ENCODE results near the gene MRPL19. TPM values are rescaled to one million over a fixed set of nuclear protein-coding genes. Genes with fewer than 3 reads are reported as not detected.
A peak's percentile ranks its signal among the peaks of the same experiment; 100 is the strongest.

The MRPL19 gene
- total RNA-seq, 2 donors from 2014 or later = 16.7 to 20.9 TPM

DNA sequence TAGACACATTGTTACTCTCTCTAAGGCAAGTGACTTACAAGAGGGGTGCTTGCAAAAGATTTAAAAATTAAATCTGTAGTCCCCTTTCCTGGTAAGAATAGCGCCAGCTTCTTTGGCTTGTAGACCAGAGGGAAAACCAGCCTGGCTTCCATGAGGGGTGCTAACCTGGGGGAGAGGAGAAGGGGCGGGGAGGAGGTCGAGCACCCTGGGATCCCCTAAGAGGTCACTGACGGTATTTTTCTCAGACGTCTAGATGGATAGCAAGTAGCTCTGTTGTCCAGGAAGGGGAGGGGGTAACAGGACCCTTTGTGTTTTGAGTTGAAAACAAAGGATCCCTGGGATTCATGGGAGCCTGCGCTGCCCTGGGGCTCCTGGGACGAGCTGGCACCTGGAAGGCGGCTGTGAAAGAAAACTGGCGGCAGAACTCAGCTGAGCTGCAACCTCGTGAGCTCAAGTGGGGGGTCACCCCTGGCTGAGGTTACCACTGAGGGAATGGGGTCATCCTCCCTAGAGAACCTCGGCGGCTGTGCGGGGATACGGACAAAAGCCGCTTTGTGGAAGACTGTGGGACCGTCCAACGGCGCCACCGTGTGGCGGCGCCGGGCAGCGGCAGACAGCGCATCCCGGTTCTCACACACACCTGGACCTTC is 37.8 kb upstream of the MRPL19 start:
- DNase-seq = peak; percentile 34 to 40 (median 37)
- no peaks in the 10 kb centered on the region for H3K9me3 ChIP-seq (ENCODE audit: control insufficient read depth, low read length, poor library complexity, severe bottlenecking)
- no peak overlapping the region for H3K27ac Mint-ChIP-seq
- H3K27me3 Mint-ChIP-seq = peaks cover 87% of the 10 kb centered on the region
- H3K36me3 Mint-ChIP-seq (ENCODE audit: low read depth) = peaks cover 9% of the 10 kb centered on the region
- H3K4me1 Mint-ChIP-seq = no peaks in the 10 kb centered on the region
- no peak overlapping the region for H3K4me3 Mint-ChIP-seq
- ATAC-seq = peak; percentile 87

DNA sequence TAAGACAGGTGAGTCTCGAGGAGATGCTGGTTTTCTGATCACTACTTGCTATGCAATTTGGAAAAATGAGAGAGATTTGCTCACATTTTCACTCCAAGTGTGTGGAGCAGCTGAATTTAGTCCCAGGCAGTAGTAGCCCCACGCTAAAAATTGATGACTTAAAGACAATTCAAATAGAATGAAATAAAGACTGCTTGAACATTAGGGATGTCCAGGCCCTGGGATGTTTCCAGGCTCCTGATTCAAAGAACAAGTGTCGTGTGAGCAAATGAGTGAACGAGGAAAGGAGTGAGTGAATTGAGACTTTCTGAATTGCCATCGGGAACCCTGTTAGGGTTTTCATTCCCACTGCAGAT is 37.3 kb upstream of the MRPL19 start:
- Mint-ChIP-seq H3K4me3 (no peak overlapping the region), H3K36me3 (ENCODE audit: low read depth) (peaks cover 9% of the 10 kb centered on the region), H3K27me3 (peaks cover 87% of the 10 kb centered on the region), H3K4me1 (no peaks in the 10 kb centered on the region), H3K27ac (no peak overlapping the region)
- no peak for ATAC-seq
- no peak for DNase-seq
- H3K9me3 ChIP-seq (ENCODE audit: control insufficient read depth, low read length, poor library complexity, severe bottlenecking) = no peaks in the 10 kb centered on the region

DNA sequence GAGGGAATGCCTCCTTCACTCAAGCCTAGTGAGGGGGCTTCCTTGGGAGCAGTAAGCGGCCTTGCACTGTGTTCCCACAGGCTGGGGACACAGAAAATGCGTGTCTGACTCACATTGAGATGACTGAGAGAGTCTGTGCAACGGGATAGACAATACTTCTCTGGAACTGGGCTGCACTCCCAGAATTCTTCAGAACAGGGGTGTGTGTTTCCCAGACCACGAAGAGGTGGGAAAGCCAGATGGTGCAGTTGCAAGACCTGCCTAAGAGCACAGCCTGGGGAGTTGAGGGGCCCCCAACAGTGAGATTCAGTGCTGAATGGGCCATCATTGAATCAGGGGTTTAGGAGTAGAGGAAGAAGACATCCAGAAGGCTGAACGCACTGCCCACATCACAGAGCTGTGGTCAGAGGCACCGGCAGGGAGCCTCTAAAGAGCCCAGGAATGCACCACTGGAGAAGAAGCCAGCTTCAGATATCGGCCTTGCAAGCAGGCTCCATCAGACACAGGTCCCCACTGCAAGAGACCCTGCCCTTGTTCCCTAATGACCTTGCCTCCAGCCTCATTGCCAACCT is 36.6 kb upstream of the MRPL19 start:
- DNase-seq = no peak
- Mint-ChIP-seq H3K27ac (no peak overlapping the region), H3K4me3 (no peak overlapping the region), H3K27me3 (peaks cover 82% of the 10 kb centered on the region), H3K4me1 (no peaks in the 10 kb centered on the region), H3K36me3 (ENCODE audit: low read depth) (peaks cover 9% of the 10 kb centered on the region)
- H3K9me3 ChIP-seq (ENCODE audit: control insufficient read depth, low read length, poor library complexity, severe bottlenecking) = no peaks in the 10 kb centered on the region
- no peak for ATAC-seq

DNA sequence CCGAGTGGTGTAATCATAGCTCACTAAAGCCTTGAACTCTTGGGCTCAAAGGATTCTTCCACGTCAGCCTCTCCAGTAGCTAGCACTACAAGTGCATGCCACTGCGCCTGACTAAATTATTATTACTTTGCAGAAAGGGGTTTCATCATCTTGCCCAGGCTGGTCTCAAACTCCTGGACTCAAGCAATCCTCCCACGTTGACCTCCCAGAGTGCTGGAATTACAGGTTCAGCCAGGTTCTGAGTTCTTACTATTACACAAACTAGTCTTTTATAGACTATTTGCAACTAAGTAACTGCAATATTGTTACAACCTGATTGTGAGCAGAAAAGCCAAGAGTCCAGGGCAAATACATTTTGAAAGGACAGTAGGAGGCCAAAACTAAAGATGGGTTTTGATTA is 35.9 kb upstream of the MRPL19 start:
- H3K27me3 Mint-ChIP-seq = peaks cover 75% of the 10 kb centered on the region
- H3K36me3 Mint-ChIP-seq (ENCODE audit: low read depth) = peaks cover 9% of the 10 kb centered on the region

DNA sequence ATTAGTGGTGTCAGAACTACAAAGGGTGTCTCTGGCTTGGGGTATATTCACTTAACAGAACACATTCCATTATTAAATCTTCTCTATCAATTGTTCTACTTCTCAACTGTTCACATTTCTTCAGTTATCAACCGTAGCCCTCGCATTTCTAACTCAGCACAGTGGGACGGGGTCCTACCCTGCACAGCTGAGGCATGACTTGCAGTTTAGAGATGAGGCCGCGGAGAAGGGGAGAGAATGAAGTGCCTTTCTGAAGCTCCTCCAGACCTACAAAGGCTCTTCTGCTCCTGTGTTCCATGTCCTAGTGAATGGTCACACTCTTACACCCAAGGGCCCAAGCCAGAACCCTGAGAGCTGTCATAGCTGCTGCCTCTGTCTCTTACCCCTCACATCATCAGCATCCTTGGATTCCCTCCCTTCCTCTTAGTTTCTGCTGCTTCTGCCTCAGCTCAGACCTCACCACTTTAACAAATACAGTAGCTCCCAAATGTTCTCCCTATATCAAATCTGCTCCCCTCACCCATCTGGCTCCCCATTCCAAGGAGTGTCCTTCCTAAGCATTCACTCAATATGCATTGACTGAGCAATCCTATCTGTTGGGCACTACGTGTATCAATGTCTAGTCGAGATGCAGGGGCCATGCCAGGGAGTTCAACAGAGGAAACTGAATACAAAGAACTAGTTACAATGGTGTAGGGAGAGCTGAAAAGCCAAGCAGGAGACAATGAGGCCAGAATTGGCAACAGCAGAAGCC is 34.3 kb upstream of the MRPL19 start:
- ATAC-seq = no peak
- Mint-ChIP-seq H3K4me3 (no peak overlapping the region), H3K27ac (no peak overlapping the region), H3K36me3 (ENCODE audit: low read depth) (peaks cover 5% of the 10 kb centered on the region), H3K4me1 (no peaks in the 10 kb centered on the region), H3K27me3 (peaks cover 62% of the 10 kb centered on the region)
- DNase-seq = no peak
- no peaks in the 10 kb centered on the region for H3K9me3 ChIP-seq (ENCODE audit: control insufficient read depth, low read length, poor library complexity, severe bottlenecking)

More for the DNA sequence above, 35.9 kb upstream of the MRPL19 start:
- no peak for DNase-seq
- no peaks in the 10 kb centered on the region for H3K4me1 Mint-ChIP-seq
- H3K9me3 ChIP-seq (ENCODE audit: control insufficient read depth, low read length, poor library complexity, severe bottlenecking) = no peaks in the 10 kb centered on the region
- ATAC-seq = no peak
- no peak overlapping the region for H3K4me3 Mint-ChIP-seq
- H3K27ac Mint-ChIP-seq = no peak overlapping the region

DNA sequence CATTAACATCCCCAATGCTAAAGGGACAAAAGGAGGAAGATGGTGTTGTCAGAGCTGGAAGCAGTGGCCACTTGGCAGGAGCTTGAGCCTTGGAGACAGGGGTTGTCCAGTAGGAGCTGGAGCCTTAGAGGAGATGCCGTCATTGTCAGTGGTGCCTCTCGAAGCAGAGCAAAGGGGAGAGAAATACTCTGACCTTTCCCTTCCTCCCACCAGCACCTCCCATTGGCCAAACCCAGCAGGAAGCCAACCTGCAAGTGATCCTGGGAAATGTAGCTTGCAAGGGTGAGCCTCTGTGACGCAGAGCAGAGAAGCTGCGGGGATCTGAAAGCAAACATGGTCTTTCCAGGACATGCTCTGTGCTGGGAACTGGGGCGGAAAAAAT is 33.7 kb upstream of the MRPL19 start:
- no peak for ATAC-seq
- Mint-ChIP-seq H3K36me3 (ENCODE audit: low read depth) (peaks cover 7% of the 10 kb centered on the region), H3K4me1 (no peaks in the 10 kb centered on the region), H3K27ac (no peak overlapping the region), H3K27me3 (peaks cover 62% of the 10 kb centered on the region), H3K4me3 (no peak overlapping the region)
- no peak for DNase-seq
- no peaks in the 10 kb centered on the region for H3K9me3 ChIP-seq (ENCODE audit: control insufficient read depth, low read length, poor library complexity, severe bottlenecking)

DNA sequence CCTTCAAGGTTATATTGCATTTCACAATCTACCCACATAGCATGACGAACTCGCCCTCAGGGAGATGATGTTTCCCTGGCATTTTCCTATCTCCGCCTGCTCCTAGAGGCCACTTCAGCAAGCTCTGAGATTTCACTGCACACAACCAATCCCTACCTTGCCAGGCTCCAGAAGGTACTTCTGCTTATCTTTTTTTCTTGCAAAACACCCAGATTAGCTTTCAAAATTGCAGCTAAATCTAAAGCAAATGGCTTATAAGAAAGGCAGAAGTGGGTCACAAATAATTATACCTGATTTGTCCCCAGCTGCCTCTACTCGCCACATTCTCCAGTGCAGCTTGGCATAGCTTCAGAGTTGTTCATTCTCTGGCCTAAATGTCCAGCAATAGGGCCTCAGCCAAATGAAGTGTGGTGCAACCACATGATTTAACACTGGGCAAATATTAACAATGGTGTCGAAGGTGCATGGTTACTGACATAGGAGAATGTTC is 32.4 kb upstream of the MRPL19 start:
- no peaks in the 10 kb centered on the region for H3K4me1 Mint-ChIP-seq
- ATAC-seq (no peak), DNase-seq (no peak)
- H3K36me3 Mint-ChIP-seq (ENCODE audit: low read depth) = peaks cover 8% of the 10 kb centered on the region
- peaks cover 55% of the 10 kb centered on the region for H3K27me3 Mint-ChIP-seq
- H3K27ac Mint-ChIP-seq = no peak overlapping the region
- no peak overlapping the region for H3K4me3 Mint-ChIP-seq
- H3K9me3 ChIP-seq (ENCODE audit: control insufficient read depth, low read length, poor library complexity, severe bottlenecking) = no peaks in the 10 kb centered on the region

DNA sequence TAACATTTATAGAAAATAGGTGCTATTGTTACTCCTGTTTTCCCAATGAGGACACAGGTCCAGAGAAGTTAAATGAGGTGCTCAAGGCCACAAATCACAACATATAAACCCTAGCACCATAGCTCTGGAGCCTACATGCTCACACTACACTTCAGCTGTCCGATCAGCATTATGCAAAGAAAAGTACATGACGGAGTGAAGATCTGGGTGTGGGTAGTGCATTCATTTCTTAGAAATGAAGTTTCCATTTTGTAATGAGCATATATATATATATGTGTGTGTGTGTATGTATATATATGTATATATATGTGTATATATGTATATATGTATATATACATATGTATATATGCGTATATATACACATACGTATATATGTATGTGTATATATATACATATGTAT is 30.2 kb upstream of the MRPL19 start:
- ATAC-seq = no peak
- Mint-ChIP-seq H3K27me3 (peaks cover 59% of the 10 kb centered on the region), H3K4me1 (no peaks in the 10 kb centered on the region), H3K27ac (no peak overlapping the region), H3K4me3 (no peak overlapping the region), H3K36me3 (ENCODE audit: low read depth) (peaks cover 12% of the 10 kb centered on the region)
- no peak for DNase-seq
- no peaks in the 10 kb centered on the region for H3K9me3 ChIP-seq (ENCODE audit: control insufficient read depth, low read length, poor library complexity, severe bottlenecking)

DNA sequence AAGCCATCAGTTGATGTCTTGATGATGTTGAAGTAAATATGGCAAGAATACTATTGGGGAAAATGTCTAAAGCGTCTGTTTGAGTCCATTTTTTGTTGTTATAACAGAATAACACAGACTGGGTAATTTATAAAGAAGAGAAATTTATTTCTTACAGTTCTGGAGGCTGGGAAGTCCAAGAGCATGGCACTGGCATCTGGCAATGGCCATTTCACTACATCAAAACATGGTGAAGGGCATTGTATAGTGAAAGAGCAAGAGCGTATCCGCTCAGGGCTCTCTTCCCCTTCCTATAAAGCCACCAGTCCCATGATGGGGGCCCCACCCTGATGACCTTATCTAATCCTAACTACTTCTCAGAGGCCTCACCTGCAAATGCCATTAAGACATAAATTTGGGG is 29.6 kb upstream of the MRPL19 start:
- Mint-ChIP-seq H3K4me3 (no peak overlapping the region), H3K36me3 (ENCODE audit: low read depth) (peaks cover 9% of the 10 kb centered on the region), H3K27me3 (peaks cover 59% of the 10 kb centered on the region), H3K4me1 (no peaks in the 10 kb centered on the region), H3K27ac (no peak overlapping the region)
- DNase-seq = no peak
- H3K9me3 ChIP-seq (ENCODE audit: control insufficient read depth, low read length, poor library complexity, severe bottlenecking) = no peaks in the 10 kb centered on the region
- no peak for ATAC-seq

DNA sequence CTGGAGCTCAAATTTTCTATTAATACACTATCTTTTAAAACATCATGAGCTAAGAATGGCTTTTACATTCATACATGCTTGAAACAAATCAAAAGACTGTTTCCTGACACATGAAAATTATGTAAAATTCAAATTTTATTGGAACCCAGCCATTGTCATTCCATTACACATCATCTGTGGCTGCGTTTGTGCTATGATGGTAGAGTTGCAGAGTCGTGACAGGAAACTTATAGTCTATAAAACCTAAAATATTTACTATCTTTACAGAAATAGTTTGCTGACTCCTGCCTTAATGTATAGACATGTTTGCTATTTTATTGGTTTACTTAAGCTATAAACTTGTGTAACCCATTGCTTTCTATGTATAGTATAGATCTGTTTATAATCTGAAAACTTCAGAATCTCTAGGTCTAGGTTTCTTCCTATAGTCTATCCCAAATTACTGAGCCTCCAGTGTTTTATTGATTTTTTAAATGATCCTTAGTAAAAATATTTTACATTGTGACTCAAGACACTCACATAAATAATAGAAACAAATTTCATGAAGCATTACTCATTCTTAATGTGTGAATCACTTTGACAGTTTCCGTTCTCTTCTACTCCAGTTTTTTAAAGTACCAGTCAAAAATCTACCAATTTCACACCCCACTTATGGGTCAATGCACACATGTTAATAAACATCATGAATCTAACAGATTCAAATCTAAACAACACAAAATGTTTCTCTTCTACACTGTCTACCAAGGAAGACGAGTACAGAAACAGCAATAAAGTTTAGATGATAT is 26.4 kb upstream of the MRPL19 start:
- Mint-ChIP-seq H3K27me3 (peaks cover 55% of the 10 kb centered on the region), H3K4me3 (no peak overlapping the region), H3K27ac (no peak overlapping the region), H3K36me3 (ENCODE audit: low read depth) (peaks cover 7% of the 10 kb centered on the region), H3K4me1 (peaks cover 2% of the 10 kb centered on the region)
- no peaks in the 10 kb centered on the region for H3K9me3 ChIP-seq (ENCODE audit: control insufficient read depth, low read length, poor library complexity, severe bottlenecking)
- no peak for DNase-seq
- ATAC-seq = no peak

DNA sequence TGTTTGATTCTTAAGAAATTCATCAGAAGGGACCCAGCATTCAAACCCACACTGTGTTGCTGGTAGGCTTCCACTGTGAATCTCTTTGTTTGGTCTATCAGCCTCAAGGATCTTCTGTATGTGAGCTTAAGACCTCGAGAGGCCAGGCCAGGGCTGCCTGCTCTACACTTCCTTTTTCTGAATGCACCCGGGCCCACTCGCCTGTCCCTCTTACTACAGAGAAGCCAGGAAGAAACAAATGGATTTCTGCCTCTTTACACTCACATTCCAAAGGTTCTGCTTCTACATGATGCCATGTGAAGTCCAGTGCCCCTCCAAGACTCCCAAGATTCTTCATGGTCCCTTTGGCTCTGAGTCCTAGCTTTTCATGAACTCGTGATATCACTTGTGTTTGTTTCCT is 25.4 kb upstream of the MRPL19 start:
- H3K9me3 ChIP-seq (ENCODE audit: control insufficient read depth, low read length, poor library complexity, severe bottlenecking) = no peaks in the 10 kb centered on the region
- no peak for DNase-seq
- H3K27ac Mint-ChIP-seq = no peak overlapping the region
- H3K27me3 Mint-ChIP-seq = peaks cover 63% of the 10 kb centered on the region
- peaks cover 7% of the 10 kb centered on the region for H3K36me3 Mint-ChIP-seq (ENCODE audit: low read depth)
- no peak for ATAC-seq
- no peak overlapping the region for H3K4me3 Mint-ChIP-seq
- peaks cover 2% of the 10 kb centered on the region for H3K4me1 Mint-ChIP-seq

DNA sequence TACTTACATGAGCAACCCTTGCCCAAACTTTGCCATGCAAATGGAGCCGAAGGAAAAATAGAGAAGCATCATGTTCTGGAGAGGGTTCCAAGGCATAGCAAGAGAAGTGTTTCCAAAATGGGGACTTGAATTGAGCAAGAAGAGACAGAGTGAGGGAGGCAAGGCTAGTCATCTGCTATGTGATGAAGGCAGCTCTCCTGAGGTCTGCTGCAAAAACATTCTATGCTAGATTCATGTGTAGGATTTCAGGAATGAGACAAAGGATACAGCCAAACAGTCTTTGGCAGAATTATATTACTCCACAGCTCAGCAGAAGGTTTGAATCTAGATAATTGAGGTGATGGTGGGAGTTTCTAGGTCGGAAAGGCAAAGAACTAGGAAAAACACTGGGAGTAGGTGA is 24.1 kb upstream of the MRPL19 start:
- no peaks in the 10 kb centered on the region for H3K9me3 ChIP-seq (ENCODE audit: control insufficient read depth, low read length, poor library complexity, severe bottlenecking)
- H3K4me1 Mint-ChIP-seq = peaks cover 2% of the 10 kb centered on the region
- no peak overlapping the region for H3K4me3 Mint-ChIP-seq
- no peak for DNase-seq
- no peak for ATAC-seq
- peaks cover 10% of the 10 kb centered on the region for H3K36me3 Mint-ChIP-seq (ENCODE audit: low read depth)
- no peak overlapping the region for H3K27ac Mint-ChIP-seq
- H3K27me3 Mint-ChIP-seq = peaks cover 63% of the 10 kb centered on the region

DNA sequence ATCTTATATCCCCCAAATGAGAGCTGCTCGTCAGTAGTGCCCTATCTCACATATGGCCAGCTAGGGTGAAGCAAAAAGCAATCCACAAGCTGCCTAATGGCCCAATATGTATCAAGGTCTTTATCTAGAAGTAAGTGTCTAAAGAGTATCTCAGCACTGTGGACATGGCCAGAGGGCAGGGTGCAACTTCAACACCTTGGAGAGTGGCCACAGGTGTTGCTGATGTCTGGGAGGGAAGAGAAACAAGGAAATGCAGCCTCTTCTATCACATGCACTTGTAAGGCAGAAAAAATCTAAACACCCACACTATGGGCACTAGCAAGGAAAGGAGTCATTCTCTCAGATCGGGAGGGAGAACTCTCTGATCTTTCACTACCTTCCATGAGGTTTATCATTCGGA is 23.7 kb upstream of the MRPL19 start:
- Mint-ChIP-seq H3K27me3 (peaks cover 59% of the 10 kb centered on the region), H3K4me3 (no peak overlapping the region), H3K27ac (no peak overlapping the region)

More for the DNA sequence above, 23.7 kb upstream of the MRPL19 start:
- Mint-ChIP-seq H3K36me3 (ENCODE audit: low read depth) (peaks cover 7% of the 10 kb centered on the region), H3K4me1 (peaks cover 2% of the 10 kb centered on the region)
- DNase-seq (no peak), ATAC-seq (no peak)
- H3K9me3 ChIP-seq (ENCODE audit: control insufficient read depth, low read length, poor library complexity, severe bottlenecking) = no peaks in the 10 kb centered on the region

Measured in T-helper 17 cell (primary cell).